Mesendoderm (in vitro differentiated cells): ENCODE data around the gene IKBIP.

ENCODE experiments used
- DNase-seq: peaks from one replicate; pipeline ENCODE4 v3.0.0; 2013
- H2AK5ac ChIP-seq: 2 replicates; pipeline ENCODE4 v1.6.1; 2013; ENCODE audit warnings: low read length, inconsistent platforms
- H2BK120ac ChIP-seq: 2 replicates; pipeline ENCODE4 v1.6.1; 2013; ENCODE audit warnings: low read depth, mild to moderate bottlenecking, low read length, moderate library complexity, mixed read lengths
- H2BK15ac ChIP-seq: replicated peaks from 2 replicates; pipeline ENCODE4 v1.6.1; 2013; ENCODE audit warnings: low read depth, mild to moderate bottlenecking, moderate library complexity
- H2BK5ac ChIP-seq: 2 replicates; pipeline ENCODE4 v1.6.1; 2013; ENCODE audit warnings: low read length, inconsistent platforms
- H3K18ac ChIP-seq: 2 replicates; pipeline ENCODE4 v1.6.1; 2013; ENCODE audit warnings: mild to moderate bottlenecking, low read length, mixed read lengths
- H3K23ac ChIP-seq: one replicate; pipeline ENCODE4 v1.6.1; 2013; ENCODE audit warnings: low read length
- H3K27ac ChIP-seq: 2 replicates; pipeline ENCODE4 v1.5.1; 2013; ENCODE audit warnings: low read depth, mild to moderate bottlenecking, inconsistent platforms, low read length, moderate library complexity
- H3K27me3 ChIP-seq: 2 replicates; pipeline ENCODE4 v1.6.1; 2013; ENCODE audit warnings: low read length, control low read depth, mild to moderate bottlenecking, inconsistent platforms; ENCODE audit not compliant: insufficient read depth, poor library complexity
- H3K36me3 ChIP-seq: 2 replicates; pipeline ENCODE4 v1.6.1; 2013; ENCODE audit warnings: low read length, inconsistent platforms; ENCODE audit not compliant: control insufficient read depth, insufficient read depth
- H3K4ac ChIP-seq: one replicate; pipeline ENCODE4 v1.6.1; 2013; ENCODE audit warnings: low read depth, mild to moderate bottlenecking, low read length, moderate library complexity
- H3K4me1 ChIP-seq: 2 replicates; pipeline ENCODE4 v1.6.1; 2013; ENCODE audit warnings: low read depth, low read length, inconsistent platforms; ENCODE audit not compliant: control insufficient read depth
- H3K4me2 ChIP-seq: 2 replicates; pipeline ENCODE4 v1.6.1; 2013; ENCODE audit warnings: low read length
- H3K4me3 ChIP-seq: 2 replicates; pipeline ENCODE4 v1.5.1; 2013; ENCODE audit warnings: mild to moderate bottlenecking, low read length
- H3K56ac ChIP-seq: one replicate; pipeline ENCODE4 v1.6.1; 2013; ENCODE audit warnings: low read length
- H3K79me1 ChIP-seq: 2 replicates; pipeline ENCODE4 v1.6.1; 2013; ENCODE audit warnings: low read length, inconsistent platforms
- H3K79me2 ChIP-seq: 2 replicates; pipeline ENCODE4 v1.6.1; 2013; ENCODE audit warnings: mild to moderate bottlenecking, low read length; ENCODE audit not compliant: control insufficient read depth, insufficient read depth
- H3K9ac ChIP-seq: 2 replicates; pipeline ENCODE4 v1.6.1; 2013; ENCODE audit warnings: low read length, inconsistent platforms
- H4K5ac ChIP-seq: one replicate; pipeline ENCODE4 v1.6.1; 2013; ENCODE audit warnings: low read length
- H4K8ac ChIP-seq: one replicate; pipeline ENCODE4 v1.6.1; 2013; ENCODE audit warnings: low read depth, mild to moderate bottlenecking, control low read depth, low read length, moderate library complexity
- WGBS: extraction: QIAGEN DNeasy Blood & Tissue Kit; methylation state at CpG from one replicate; pipeline ENCODE4 v1.1.7; 2013; ENCODE audit warnings: low lambda C conversion rate, missing lambda C conversion rate; ENCODE audit not compliant: insufficient coverage; ENCODE audit errors: extremely low coverage; 5-methylcytosine and 5-hydroxymethylcytosine counted together

The IKBIP gene

DNA sequence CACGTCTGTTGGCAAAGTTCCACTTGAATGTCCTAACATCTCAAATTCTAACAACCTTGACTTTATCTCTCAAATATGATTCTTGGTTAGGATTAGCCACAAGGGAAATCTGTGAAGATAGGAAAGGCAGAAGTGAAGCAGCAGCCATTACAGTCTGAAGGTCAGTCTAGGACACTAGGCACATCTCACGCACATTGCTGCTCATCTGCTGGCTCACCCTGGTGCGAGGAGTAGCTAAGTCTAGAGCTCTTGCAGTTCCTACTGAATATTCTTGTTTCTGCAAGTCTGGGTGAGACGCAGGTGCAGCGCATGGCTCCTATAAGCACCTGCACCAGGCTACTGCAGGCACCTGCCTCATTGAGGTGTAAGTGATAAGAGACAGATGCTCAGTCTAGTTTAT is 57.5 kb downstream of the IKBIP start:
- Histone ChIP-seq H4K8ac (no peak overlapping the region), H2BK15ac (no peak overlapping the region), H3K79me2 (no peaks in the 10 kb centered on the region), H3K56ac (no peak overlapping the region), H3K27ac (no peak overlapping the region), H3K4me1 (no peaks in the 10 kb centered on the region), H3K23ac (no peak overlapping the region), H3K4ac (no peak overlapping the region), H3K18ac (no peak overlapping the region), H3K79me1 (no peaks in the 10 kb centered on the region), H3K27me3 (no peaks in the 10 kb centered on the region), H2BK5ac (no peak overlapping the region), H3K4me2 (no peak overlapping the region), H4K5ac (no peak overlapping the region), H3K9ac (no peak overlapping the region), H2AK5ac (no peak overlapping the region), H2BK120ac (no peak overlapping the region), H3K36me3 (no peaks in the 10 kb centered on the region), H3K4me3 (no peak overlapping the region)
- DNase-seq, result no peak
- WGBS, result no CpG with 5 or more reads among the region's 5 CpGs

DNA sequence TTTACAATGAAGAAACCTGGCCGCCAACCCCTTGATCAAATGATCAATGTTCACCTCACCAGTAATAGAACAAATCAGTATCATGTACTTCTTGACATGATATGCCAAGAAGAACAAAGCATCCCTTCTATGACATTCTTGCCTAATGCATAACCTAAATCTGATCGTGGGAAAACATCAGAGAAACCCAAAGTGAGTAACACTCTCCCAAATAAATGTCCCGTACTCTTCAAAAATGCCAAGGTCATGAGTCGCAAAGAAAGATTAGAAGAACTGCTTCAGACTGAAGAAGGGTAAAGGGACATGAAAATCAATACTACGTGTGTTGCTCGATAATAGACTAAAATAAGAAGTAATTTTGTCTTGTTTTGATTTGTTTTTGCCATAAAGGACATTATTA is 62.5 kb downstream of the IKBIP start:
- Histone ChIP-seq H3K36me3 (no peaks in the 10 kb centered on the region), H2BK15ac (no peak overlapping the region), H3K79me1 (no peaks in the 10 kb centered on the region), H3K4ac (no peak overlapping the region), H3K4me1 (no peaks in the 10 kb centered on the region), H3K4me2 (no peak overlapping the region), H3K56ac (no peak overlapping the region), H2BK120ac (no peak overlapping the region), H4K5ac (no peak overlapping the region), H3K79me2 (no peaks in the 10 kb centered on the region), H3K27me3 (no peaks in the 10 kb centered on the region), H2BK5ac (no peak overlapping the region), H2AK5ac (no peak overlapping the region), H3K23ac (no peak overlapping the region), H4K8ac (no peak overlapping the region), H3K9ac (no peak overlapping the region), H3K27ac (no peak overlapping the region), H3K4me3 (no peak overlapping the region), H3K18ac (no peak overlapping the region)
- WGBS, result no CpG with 5 or more reads among the region's 6 CpGs
- no peak for DNase-seq

DNA sequence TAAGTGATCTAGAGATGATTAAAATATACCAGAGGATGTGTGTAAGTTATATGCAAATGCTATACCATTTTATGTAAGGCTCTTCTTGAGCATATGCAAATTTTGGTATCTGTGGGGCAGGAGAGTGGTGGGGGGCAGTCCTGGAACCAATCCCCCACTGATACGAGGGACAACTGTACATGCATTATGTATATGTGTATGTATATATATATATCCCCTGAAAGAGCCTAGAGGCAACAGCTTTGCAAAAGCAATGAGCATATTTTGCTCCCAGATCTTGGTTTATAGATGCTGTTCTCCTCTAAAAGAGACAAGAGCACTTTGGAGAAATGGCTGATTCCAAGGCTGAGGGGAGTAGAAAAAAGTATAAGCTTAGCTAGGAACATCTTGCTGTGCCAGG is 63.5 kb downstream of the IKBIP start:
- no peak overlapping the region for H3K9ac ChIP-seq
- no peak overlapping the region for H4K5ac ChIP-seq
- H3K4me1 ChIP-seq, result no peaks in the 10 kb centered on the region
- no peak for DNase-seq
- H3K79me1 ChIP-seq, result no peaks in the 10 kb centered on the region
- H4K8ac ChIP-seq, result no peak overlapping the region
- no peak overlapping the region for H3K4ac ChIP-seq
- H2BK5ac ChIP-seq, result no peak overlapping the region
- no peak overlapping the region for H2BK120ac ChIP-seq
- H3K79me2 ChIP-seq, result no peaks in the 10 kb centered on the region
- no peaks in the 10 kb centered on the region for H3K36me3 ChIP-seq
- no CpG with 5 or more reads among the region's 1 CpG for WGBS
- no peak overlapping the region for H3K23ac ChIP-seq
- H2AK5ac ChIP-seq, result no peak overlapping the region
- no peak overlapping the region for H3K18ac ChIP-seq
- no peak overlapping the region for H2BK15ac ChIP-seq
- no peak overlapping the region for H3K56ac ChIP-seq
- H3K4me3 ChIP-seq, result no peak overlapping the region
- H3K4me2 ChIP-seq, result no peak overlapping the region
- no peak overlapping the region for H3K27ac ChIP-seq
- H3K27me3 ChIP-seq, result no peaks in the 10 kb centered on the region

DNA sequence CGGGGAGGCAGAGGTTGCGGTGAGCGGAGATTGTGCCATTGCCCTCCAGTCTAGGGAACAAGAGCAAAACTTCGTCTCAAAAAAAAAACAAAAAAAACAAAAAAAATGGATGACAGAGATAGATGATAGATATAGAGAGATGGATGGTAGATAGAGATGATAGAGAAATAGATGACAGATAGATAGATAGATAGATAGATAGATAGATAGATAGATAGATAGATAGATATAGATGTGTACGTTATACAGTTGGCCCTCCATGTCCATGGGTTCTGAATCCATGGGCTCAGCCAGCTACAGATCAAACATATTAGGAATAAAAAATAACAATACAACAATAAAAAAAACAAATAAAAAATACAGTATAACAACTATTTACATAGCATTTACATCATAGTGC is 63.9 kb downstream of the IKBIP start:
- no peak overlapping the region for H2BK15ac ChIP-seq
- no peaks in the 10 kb centered on the region for H3K4me1 ChIP-seq
- no peak overlapping the region for H4K8ac ChIP-seq
- H3K36me3 ChIP-seq, result no peaks in the 10 kb centered on the region
- no peak overlapping the region for H2BK120ac ChIP-seq
- no peak for DNase-seq
- H3K79me2 ChIP-seq, result no peaks in the 10 kb centered on the region
- H3K79me1 ChIP-seq, result no peaks in the 10 kb centered on the region
- H2BK5ac ChIP-seq, result no peak overlapping the region
- H3K23ac ChIP-seq, result no peak overlapping the region
- no peak overlapping the region for H3K9ac ChIP-seq
- H2AK5ac ChIP-seq, result no peak overlapping the region
- H3K4me3 ChIP-seq, result no peak overlapping the region
- no CpG with 5 or more reads among the region's 5 CpGs for WGBS
- H3K27ac ChIP-seq, result no peak overlapping the region
- H3K18ac ChIP-seq, result no peak overlapping the region
- H4K5ac ChIP-seq, result no peak overlapping the region
- no peak overlapping the region for H3K4ac ChIP-seq
- no peak overlapping the region for H3K56ac ChIP-seq
- no peak overlapping the region for H3K4me2 ChIP-seq
- no peaks in the 10 kb centered on the region for H3K27me3 ChIP-seq

DNA sequence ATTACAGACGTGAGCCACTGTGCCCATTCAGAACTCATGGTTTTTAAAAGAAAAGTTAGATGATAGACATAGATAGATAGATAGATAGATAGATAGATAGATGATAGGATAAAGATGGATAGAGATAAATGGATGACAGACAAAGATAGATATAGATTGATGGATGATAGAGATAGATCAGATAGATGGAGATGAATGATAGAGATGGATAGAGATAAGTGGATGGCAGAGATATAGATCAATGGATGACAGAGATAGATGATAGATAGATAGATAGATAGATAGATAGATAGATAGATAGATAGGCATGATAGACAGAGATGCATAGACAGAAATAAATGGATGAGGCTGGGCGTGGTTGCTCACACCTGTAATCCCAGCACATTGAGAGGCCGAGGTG is 64.8 kb downstream of the IKBIP start:
- no peak overlapping the region for H3K4ac ChIP-seq
- H3K79me2 ChIP-seq, result no peaks in the 10 kb centered on the region
- H4K5ac ChIP-seq, result no peak overlapping the region
- H2BK5ac ChIP-seq, result no peak overlapping the region
- H2AK5ac ChIP-seq, result no peak overlapping the region
- H3K36me3 ChIP-seq, result no peaks in the 10 kb centered on the region
- no peak overlapping the region for H3K23ac ChIP-seq
- no peaks in the 10 kb centered on the region for H3K27me3 ChIP-seq
- H2BK15ac ChIP-seq, result no peak overlapping the region
- no peak overlapping the region for H3K9ac ChIP-seq
- H3K4me2 ChIP-seq, result no peak overlapping the region
- no peak for DNase-seq
- H3K4me1 ChIP-seq, result no peaks in the 10 kb centered on the region
- H2BK120ac ChIP-seq, result no peak overlapping the region
- no peak overlapping the region for H3K4me3 ChIP-seq
- no peak overlapping the region for H3K27ac ChIP-seq
- H3K56ac ChIP-seq, result no peak overlapping the region
- no peak overlapping the region for H4K8ac ChIP-seq
- H3K79me1 ChIP-seq, result no peaks in the 10 kb centered on the region
- no CpG with 5 or more reads among the region's 3 CpGs for WGBS
- no peak overlapping the region for H3K18ac ChIP-seq

DNA sequence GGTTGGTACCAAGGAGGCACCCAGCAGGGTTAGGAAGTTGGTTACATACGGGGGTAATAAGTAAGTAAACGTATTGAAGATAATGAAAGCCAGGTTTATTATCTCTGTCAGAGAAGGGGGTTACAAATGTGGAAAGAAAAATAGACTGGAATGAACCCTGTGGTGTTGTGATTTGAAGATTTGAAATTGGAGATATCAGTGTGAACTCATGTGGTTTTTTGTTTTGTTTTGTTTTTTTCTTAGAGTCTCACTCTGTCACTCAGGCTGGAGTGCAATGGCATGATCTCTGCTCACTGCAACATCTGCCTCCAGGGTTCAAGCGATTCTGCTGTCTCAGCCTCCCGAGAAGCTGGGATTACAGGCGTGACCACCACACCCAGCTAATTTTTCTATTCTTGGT is 65.2 kb downstream of the IKBIP start:
- WGBS, result 100% methylated on average over 1 of the region's 5 CpGs
- Histone ChIP-seq H3K27me3 (no peaks in the 10 kb centered on the region), H3K27ac (no peak overlapping the region)

More for the DNA sequence above, 65.2 kb downstream of the IKBIP start:
- H2BK15ac ChIP-seq, result no peak overlapping the region
- no peak overlapping the region for H3K4ac ChIP-seq
- H3K4me1 ChIP-seq, result no peaks in the 10 kb centered on the region
- DNase-seq, result no peak
- no peak overlapping the region for H3K9ac ChIP-seq
- H3K23ac ChIP-seq, result no peak overlapping the region
- H2BK120ac ChIP-seq, result no peak overlapping the region
- no peak overlapping the region for H3K18ac ChIP-seq
- no peaks in the 10 kb centered on the region for H3K79me2 ChIP-seq
- no peaks in the 10 kb centered on the region for H3K79me1 ChIP-seq
- no peak overlapping the region for H4K8ac ChIP-seq
- H4K5ac ChIP-seq, result no peak overlapping the region
- H3K36me3 ChIP-seq, result no peaks in the 10 kb centered on the region
- no peak overlapping the region for H3K4me3 ChIP-seq
- no peak overlapping the region for H2AK5ac ChIP-seq
- H2BK5ac ChIP-seq, result no peak overlapping the region
- no peak overlapping the region for H3K4me2 ChIP-seq
- H3K56ac ChIP-seq, result no peak overlapping the region
